Activated CD4-positive, alpha-beta T cell treated with anti-CD3 and anti-CD28 coated beads for 48 hours (primary cell): ENCODE measurements around the gene LMX1A.

Source experiments
- DNase-seq: peaks from one replicate; pipeline ENCODE4 v3.0.0-alpha.2; 2020

Gene LMX1A

DNA sequence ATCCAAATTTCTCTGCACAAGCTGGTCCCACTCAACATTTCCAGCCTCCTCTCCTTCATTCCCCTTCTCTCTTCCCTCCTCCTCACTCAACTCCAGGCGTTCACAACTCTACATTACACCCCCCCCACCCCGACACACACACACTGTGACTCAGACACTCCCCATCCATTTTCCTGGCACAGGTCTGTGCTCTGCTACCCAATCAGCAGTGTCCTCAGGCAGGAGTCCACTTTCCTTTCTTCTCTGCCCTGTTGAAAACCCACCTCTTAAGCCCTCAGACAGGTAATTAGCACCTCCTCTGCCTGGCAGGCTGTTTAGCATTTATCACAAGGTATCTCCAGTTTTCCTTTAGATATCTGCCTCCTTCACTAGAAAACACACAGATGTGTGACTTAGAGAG lies 8.8 kb upstream of the LMX1A start:
- no peak for DNase-seq

- DNase-seq = no peak
Measured at GRCh38 chr1:165364568-165365133, 8.1 kb upstream of the LMX1A start.

DNA sequence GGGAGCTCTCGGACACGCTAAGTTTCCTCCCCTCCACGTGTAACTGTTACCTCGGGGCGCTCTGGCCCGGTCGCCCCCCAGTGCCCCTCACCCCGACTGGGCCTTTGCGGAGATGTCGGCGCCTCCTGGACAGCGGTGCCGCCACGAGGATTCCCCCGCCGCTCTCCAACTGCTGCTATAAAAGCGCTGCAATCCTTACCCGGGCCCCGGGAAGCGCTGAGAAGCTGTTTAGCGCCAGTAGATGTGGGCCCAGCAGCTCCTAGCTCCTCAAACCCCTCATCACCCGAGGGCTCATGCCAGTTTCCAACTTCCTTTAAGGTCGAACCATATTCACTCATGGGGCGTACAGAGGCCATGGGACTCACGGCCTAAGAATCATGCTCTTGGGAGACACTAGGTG lies 361 bp upstream of the LMX1A start:
- no peak for DNase-seq

DNA sequence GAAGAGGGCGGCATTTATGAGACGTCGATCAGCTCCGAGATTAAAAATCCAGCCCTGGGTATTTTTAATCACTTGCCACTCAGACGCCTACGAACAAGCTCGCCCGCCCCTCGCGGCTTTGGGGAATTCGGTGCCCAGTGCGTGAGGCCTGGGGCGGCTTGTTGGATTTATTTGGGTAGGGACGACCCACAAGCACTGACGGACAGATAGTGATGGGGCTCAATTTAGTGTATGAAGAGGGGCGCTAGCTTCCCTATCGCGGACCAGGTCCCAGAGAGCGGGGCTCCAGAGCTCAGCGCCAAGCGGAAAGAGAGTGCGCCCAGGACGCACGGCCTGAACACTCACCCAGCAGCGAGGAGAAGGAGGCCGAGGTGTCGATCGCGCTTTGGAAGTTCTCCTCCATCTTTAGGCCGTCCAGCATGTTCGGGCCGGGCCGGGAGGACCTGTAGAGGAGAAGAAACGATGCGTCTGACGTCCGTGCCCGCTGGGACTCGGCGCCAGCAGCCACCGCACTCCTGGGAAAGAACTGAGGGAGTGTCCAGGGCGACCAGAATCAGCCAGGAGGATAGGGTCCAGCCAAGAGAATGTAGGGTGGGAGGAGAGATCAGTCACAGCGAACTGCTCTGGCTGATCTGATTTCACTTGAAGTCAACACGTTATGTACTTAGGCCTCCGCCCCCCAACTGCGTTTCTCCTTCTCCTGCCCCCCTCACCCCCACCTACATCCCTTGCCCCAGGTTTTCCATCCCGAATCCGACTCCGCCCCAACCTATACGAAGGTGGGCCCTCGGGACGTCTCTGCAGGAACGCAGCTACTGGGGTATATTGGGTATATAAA lies 1.2 kb downstream of the LMX1A start:
- no peak for DNase-seq

- DNase-seq = no peak
Measured at GRCh38 chr1:165354739-165355138, 1.8 kb downstream of the LMX1A start.

GRCh38 chr1:165353731-165354671 lies 2.5 kb downstream of the LMX1A start:
- no peak for DNase-seq

GRCh38 chr1:165352442-165353293 lies 3.8 kb downstream of the LMX1A start:
- DNase-seq = no peak

DNA sequence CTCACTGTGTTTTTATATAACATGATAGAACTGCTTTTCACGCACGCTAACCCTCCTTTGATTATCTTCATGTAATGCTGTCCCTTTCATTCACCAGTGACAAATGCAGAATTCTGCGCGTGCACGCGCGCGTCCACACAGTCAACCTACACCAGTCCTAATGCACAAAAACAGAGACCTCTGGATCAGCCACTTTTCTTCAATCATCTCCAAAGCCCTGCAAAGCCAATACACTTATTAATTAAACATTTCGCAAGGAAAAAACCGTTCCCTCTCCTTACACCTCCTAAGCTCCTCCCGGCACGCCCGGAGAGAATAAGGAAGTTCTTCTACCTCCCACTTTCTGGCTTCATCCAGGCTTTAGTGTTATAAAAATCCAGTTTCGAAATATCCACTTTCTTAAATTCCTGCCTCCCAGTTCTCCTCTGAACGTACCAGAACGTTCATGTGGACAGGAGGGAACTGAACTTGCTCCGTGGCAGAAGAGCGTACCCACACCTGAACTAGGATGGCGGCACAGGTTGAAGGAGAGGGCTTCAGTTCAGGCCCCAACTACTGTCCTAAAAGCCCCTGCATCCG lies 4.6 kb downstream of the LMX1A start:
- DNase-seq = no peak

DNA sequence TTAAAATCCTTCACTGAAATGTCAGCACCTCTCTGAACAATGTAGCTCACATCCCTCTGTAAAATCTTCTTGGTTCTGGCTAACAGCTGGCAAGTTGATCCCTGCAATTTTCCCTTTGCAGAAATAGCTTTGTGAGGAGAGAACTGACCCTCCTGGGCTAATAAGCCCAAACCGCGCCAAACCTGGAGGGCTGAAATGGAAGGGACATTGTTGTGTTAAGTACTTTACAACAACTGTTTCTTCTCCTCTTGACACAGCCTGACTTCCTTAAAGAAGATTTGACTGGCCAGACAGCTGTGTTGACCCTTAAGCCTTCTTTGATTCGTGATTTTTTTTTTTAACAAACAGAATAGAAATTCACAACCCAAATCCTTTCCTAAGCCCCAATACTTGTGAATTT lies 5.7 kb downstream of the LMX1A start:
- no peak for DNase-seq

GRCh38 chr1:165345502-165345901 lies 11.0 kb downstream of the LMX1A start:
- DNase-seq = no peak

DNA sequence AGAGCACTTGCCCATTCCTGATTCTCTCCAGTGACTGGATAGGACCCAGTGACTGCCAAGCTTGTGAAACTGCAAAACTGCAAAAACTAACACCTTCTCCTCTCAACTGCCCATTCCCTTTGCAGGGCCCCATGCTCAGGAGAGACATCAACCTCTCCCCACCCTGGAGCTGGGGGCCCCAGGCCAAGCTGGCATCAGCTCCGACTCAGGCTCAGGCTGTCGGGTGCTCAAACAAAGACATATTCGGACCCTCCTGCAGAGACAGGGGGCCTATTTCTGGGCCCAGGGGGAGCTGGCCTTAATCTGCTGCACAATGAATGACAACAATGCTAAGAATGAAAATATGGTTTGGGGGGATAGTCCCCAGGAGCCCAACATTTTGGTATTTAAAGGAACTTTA lies 11.8 kb downstream of the LMX1A start:
- DNase-seq = no peak

DNA sequence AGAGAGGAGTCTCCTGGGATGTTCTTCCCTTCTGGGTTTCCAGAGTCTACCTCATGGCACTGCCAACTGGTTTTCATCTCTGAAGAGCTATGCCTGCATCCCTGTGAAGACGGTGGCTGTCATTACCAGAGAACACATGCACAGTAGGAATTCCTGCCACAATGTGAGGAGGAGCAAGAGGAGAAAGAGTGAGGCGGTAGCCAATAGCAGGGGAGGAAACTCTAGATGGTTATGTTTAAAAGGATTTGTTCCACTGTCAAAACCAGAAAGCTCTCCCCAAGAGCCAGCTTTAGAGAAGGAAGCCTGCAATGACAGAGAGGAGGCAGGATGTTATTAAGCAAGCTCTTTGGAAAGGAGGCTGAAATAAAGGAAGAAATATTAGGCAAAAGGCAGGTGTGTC lies 12.3 kb downstream of the LMX1A start:
- no peak for DNase-seq

- no peak for DNase-seq
Measured at GRCh38 chr1:165342587-165342986, 13.9 kb downstream of the LMX1A start.

- no peak for DNase-seq
Measured at GRCh38 chr1:165342168-165342567, 14.3 kb downstream of the LMX1A start.

GRCh38 chr1:165339164-165339563 lies 17.4 kb downstream of the LMX1A start:
- no peak for DNase-seq

DNA sequence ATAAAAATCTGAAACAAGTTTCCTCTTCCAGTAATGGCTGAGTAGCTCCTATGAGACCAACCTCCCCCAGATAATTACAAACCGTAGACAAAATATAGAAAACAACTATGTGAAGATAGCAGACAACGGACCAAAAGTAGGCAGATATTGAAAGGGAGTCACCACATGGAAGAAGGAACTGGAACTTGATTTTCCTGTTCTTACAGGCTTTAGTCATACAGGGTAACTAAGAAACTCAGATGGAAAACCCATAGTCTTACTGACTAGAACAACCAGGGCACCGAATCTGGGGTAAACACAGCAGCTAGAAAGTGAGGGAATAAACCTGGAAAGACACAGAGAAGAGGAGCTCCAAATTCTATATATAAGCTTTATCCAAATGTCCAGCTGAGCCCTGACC lies 26.0 kb downstream of the LMX1A start:
- DNase-seq = no peak

- DNase-seq = no peak
Measured at GRCh38 chr1:165329104-165329503, 27.4 kb downstream of the LMX1A start.

GRCh38 chr1:165328136-165328535 lies 28.4 kb downstream of the LMX1A start:
- DNase-seq = no peak

GRCh38 chr1:165327538-165327937 lies 29.0 kb downstream of the LMX1A start:
- no peak for DNase-seq

DNA sequence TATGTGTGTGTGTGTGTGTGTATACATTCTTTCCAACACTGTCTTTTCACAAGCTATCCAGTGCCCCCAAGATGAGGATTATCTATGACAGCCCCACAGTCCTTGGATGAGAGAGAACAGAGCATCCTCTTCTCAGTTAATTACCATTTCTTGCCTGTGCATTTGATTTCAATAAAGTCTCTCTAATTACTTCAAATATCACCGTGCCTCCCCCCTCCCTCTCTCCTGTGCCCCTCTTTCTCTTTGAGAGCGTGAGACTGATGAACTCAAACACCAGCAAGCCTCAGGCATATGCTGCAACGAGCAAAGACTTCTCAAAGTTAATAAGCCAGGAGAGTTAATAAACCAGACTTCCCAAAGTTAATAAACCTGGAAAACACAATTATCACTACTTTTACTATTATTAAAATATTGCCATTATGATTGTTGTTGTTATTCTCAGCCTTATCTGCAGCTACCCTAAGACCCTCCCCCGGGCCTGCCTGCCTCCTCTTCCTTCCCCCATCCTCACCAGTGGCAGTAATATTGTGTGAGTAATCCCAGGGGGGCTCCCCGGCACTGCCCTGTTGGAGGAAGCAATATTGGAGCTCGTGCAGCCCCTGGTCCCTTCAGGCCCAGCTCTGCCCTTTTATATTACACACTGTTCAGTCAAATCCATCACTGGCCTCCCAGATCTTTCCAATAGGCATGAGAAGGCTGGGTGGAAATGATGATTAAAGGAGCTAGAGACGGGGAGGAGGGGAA lies 30.9 kb downstream of the LMX1A start:
- DNase-seq = no peak

DNA sequence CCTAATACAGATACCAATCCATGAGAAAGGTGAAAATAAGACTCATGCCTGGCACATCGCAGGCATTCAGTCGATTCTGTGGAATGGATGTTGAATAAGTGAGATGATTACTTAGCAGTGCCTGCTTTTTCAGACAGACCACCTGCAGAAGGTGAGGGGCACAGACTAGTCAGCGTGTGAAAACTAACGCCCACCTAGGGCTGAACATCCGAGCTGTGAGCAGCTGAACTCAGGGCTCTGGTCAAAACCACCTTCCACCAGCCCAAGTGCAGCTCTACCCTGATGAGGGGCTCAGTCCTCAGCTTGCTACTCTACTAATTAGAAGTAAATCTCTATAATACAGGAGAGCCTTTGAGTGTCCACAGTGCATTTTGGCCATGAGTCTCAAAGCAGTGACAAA lies 32.5 kb downstream of the LMX1A start:
- DNase-seq = no peak

DNA sequence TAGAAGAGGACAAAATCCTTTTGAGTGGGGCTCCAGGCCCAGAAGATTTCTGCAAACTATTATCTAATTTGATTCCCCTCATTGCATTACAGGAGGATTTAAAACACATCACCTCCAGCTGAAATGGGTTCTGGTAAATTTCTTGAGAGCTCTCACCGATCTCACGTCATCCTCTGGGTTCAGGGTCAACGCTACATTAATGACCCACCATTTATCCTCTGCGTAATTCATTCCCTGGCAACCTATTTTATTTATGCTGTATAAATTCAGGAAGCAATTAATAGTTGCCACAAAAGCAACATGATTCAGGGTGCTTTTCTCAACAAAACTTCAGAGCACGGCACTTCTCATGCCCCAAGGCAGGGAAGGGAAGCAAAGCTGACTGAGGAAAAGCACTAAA lies 38.9 kb downstream of the LMX1A start:
- no peak for DNase-seq
